Fibroblast of mammary gland (primary cell): Measurements from ENCODE around the gene ALDH1L1.
A peak's percentile ranks its signal among the peaks of the same experiment; 100 is the strongest.
"Not testable (repeated sequence)": the region's sequence is repeated elsewhere in the genome, so short reads cannot be mapped to it uniquely, and the experiment has no call there.

Source experiments
- DNase-seq: peaks from one replicate; pipeline ENCODE4 v3.0.0-alpha.2; 2010; ENCODE audit warnings: low read depth
- H3K4me3 ChIP-seq: 2 replicates; pipeline ENCODE4 v1.5.1; 2011; ENCODE audit warnings: low read depth, mild to moderate bottlenecking, low read length, moderate library complexity; ENCODE audit not compliant: control insufficient read depth
- TF ChIP-seq, protein P1 (sequence below): conservative IDR thresholded peaks from 2 replicates; pipeline ENCODE4 v1.5.1; 2011; ENCODE audit warnings: low read depth, low read length, inconsistent platforms; ENCODE audit not compliant: control insufficient read depth, insufficient read depth

Gene ALDH1L1

GRCh38 chr3:126102011-126102410, 78.4 kb downstream of the ALDH1L1 start:
- TF ChIP-seq, protein P1, sequence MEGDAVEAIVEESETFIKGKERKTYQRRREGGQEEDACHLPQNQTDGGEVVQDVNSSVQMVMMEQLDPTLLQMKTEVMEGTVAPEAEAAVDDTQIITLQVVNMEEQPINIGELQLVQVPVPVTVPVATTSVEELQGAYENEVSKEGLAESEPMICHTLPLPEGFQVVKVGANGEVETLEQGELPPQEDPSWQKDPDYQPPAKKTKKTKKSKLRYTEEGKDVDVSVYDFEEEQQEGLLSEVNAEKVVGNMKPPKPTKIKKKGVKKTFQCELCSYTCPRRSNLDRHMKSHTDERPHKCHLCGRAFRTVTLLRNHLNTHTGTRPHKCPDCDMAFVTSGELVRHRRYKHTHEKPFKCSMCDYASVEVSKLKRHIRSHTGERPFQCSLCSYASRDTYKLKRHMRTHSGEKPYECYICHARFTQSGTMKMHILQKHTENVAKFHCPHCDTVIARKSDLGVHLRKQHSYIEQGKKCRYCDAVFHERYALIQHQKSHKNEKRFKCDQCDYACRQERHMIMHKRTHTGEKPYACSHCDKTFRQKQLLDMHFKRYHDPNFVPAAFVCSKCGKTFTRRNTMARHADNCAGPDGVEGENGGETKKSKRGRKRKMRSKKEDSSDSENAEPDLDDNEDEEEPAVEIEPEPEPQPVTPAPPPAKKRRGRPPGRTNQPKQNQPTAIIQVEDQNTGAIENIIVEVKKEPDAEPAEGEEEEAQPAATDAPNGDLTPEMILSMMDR = no peak
- H3K4me3 ChIP-seq = no peak overlapping the region
- DNase-seq = no peak

DNA sequence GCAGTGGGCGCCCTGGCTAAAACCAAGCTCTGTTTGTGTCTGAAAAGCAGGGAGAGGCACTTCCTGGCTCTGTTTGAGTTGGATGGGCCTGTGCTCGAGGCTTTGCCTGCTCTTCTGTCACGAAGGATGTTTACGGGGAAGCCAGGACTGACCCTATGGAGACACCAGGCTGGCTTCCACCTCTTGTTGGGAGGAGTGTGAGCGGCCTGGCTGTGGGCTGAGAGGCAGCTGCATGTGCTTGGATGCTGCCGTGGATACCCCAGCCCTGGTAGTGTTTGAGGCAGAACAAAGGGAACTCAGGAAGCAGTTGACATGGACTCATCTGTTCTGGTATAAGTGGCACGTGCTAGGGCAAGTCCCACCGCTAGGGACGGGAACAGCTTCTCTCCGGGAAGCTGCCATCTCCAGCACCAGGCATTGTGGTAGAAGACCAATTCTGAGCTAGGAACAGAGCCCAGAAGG, 78.8 kb downstream of the ALDH1L1 start:
- no peak overlapping the region for H3K4me3 ChIP-seq
- TF ChIP-seq, protein P1 = no peak
- DNase-seq = no peak

DNA sequence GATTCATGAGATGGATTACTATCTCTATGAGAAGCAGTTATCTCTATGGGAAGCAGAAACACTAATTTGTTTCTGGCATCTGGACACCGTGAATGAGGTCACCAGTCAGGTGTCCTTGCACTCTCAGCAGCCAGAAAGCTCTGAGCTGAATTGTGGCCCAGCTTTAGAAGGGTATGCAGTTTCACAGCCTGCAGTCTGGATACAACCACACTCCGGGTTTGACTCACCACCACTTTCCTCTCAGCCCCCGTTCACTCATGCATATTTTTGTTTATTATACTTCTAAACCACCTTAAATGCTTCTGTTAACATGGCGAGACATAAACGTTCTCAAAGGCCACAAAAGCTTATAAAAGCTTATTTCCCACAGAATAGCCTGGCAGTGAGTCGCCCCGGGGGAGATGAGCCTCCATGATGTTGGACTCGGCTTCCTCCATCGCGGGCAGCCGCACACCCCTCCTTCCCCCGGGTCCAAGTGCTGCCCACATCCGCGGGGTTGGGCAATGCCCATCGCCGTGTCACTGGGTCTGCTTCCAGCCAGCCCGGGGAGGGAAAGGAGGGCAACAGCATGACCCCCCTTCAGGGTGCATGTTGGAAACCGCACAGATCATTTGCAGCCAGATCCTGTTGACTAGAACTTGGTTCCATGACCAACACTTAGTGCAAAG, 79.6 kb downstream of the ALDH1L1 start:
- DNase-seq = peak; percentile 66
- TF ChIP-seq, protein P1 = no peak
- no peak overlapping the region for H3K4me3 ChIP-seq

- H3K4me3 ChIP-seq = no peak overlapping the region
- TF ChIP-seq, protein P1 = no peak
- no peak for DNase-seq
These were observed 80.1 kb downstream of the ALDH1L1 start for GRCh38 chr3:126100269-126100633.

DNA sequence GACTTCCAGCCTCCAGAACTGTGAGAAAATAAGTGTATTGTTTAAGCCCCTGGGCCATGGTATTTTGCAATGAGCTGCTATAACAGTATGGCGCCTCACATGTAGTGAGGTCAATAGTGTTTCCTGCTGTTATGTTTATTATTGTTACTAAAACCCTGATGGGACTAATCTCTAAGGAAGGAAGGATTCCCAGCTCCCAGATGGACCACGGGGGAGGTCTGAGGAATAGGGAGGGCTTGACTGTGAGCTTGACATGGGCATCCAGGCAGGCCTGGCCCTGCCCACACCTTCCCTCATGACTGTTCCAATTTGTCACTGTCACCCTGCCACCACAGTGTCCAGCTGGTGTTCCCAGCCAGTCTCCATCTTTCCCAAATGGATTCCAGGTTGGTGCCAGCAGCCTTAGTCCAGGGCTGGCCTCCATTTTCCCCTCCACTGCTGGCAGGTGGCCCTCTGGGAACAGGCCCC, 82.0 kb downstream of the ALDH1L1 start:
- TF ChIP-seq, protein P1 = no peak
- peak; percentile 10 for DNase-seq
- H3K4me3 ChIP-seq = no peak overlapping the region

DNA sequence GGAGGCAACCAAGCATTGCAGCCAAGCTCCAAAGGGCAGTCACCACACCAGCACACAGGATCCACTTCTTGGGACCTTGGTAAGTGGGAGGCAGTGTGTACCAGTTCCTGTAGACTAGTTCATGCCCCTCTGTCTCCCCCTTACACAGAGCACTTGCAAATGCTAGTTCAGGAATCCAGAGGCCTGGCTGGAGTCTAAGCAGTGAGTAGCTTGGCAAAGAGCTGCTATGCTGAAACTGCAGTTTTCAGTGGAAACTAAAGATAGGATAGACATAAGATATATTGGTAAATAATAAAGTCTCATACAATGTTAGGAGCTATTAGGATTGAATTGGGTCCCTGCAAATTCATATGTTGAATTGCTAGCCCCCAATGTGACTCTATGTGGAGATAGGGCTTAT, 82.6 kb downstream of the ALDH1L1 start:
- DNase-seq = no peak
- TF ChIP-seq, protein P1 = no peak
- no peak overlapping the region for H3K4me3 ChIP-seq

GRCh38 chr3:126096274-126096673, 84.1 kb downstream of the ALDH1L1 start:
- not testable (repeated sequence) for DNase-seq, H3K4me3 ChIP-seq

DNA sequence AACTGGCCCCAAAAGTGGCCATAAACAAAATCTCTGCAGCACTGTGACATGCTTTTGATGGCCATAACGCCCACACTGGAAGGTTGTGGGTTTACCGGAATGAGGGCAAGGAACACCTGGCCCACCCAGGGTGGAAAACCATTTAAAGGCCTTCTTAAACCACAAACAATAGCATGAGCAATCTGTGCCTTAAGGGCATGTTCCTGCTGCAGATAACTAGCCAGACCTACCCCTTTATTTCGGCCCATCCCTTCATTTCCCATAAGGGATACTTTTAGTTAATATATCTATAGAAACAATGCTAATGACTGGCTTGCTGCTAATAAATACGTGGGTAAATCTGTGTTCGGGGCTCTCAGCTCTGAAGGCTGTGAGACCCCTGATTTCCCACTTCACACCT, 88.3 kb downstream of the ALDH1L1 start:
- H3K4me3 ChIP-seq, DNase-seq: not testable (repeated sequence)
